ENCODE results near the gene ICAM5.

Gene ICAM5

GRCh38 chr19:10290357-10290875 lies 664 bp downstream of the ICAM5 start:
- DNase-seq (ENCODE audit: extremely low read depth in 1 of 2, low read depth in 1 of 2) = no peak

- no peak for DNase-seq (ENCODE audit: extremely low read depth in 1 of 2, low read depth in 1 of 2)
Measured at GRCh38 chr19:10290876-10291553, 1.3 kb downstream of the ICAM5 start.

DNA sequence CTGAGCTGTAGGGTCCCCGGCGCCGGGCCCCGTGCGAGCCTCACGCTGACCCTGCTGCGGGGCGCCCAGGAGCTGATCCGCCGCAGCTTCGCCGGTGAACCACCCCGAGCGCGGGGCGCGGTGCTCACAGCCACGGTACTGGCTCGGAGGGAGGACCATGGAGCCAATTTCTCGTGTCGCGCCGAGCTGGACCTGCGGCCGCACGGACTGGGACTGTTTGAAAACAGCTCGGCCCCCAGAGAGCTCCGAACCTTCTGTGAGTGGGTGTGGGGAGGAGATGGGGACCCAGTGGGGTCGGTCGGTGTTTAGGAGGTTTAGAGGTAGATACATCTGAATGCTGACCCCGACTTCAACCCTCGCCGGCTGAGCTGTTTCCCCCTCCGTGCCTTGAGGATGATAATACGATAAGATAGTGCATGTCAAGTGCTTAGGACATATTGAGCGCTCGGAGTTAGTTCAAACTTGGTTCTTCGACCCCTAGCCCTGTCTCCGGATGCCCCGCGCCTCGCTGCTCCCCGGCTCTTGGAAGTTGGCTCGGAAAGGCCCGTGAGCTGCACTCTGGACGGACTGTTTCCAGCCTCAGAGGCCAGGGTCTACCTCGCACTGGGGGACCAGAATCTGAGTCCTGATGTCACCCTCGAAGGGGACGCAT lies 1.9 kb downstream of the ICAM5 start:
- no peak for DNase-seq (ENCODE audit: extremely low read depth in 1 of 2, low read depth in 1 of 2)

- DNase-seq (ENCODE audit: extremely low read depth in 1 of 2, low read depth in 1 of 2) = peak; percentile 23 to 60
Measured at GRCh38 chr19:10292206-10292788, 2.5 kb downstream of the ICAM5 start.

DNA sequence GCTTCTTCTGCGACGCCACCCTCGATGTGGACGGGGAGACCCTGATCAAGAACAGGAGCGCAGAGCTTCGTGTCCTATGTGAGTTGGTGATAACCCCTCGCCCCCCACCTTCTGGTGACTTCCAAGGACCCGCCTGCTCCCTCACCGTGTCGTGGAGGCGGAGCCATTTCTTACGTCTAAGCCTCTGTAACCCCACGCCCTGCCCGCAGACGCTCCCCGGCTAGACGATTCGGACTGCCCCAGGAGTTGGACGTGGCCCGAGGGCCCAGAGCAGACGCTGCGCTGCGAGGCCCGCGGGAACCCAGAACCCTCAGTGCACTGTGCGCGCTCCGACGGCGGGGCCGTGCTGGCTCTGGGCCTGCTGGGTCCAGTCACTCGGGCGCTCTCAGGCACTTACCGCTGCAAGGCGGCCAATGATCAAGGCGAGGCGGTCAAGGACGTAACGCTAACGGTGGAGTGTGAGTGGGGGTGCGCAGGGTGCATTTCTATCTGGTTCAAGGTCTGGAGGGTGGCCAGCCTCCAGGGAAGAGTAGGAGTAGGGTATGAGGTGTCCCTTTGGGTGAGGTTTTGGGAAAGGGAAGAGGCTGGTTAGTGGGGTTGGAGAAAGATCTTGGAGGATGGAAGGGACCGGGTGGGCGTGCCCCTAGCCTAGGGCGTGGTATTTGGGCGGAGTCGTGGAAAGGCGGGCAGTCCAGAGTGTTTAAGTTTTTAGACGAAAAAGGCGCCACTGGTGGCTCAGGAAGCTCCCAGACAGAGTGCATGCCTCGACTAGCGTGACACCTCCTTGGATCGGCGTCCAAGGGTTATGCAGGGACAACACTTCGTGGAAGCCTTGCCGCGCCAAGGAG lies 3.3 kb downstream of the ICAM5 start:
- DNase-seq (ENCODE audit: extremely low read depth in 1 of 2, low read depth in 1 of 2) = no peak

GRCh38 chr19:10293637-10294367 lies 4.0 kb downstream of the ICAM5 start:
- DNase-seq (ENCODE audit: extremely low read depth in 1 of 2, low read depth in 1 of 2) = no peak

GRCh38 chr19:10294368-10294697 lies 4.6 kb downstream of the ICAM5 start:
- DNase-seq (ENCODE audit: extremely low read depth in 1 of 2, low read depth in 1 of 2) = no peak

DNA sequence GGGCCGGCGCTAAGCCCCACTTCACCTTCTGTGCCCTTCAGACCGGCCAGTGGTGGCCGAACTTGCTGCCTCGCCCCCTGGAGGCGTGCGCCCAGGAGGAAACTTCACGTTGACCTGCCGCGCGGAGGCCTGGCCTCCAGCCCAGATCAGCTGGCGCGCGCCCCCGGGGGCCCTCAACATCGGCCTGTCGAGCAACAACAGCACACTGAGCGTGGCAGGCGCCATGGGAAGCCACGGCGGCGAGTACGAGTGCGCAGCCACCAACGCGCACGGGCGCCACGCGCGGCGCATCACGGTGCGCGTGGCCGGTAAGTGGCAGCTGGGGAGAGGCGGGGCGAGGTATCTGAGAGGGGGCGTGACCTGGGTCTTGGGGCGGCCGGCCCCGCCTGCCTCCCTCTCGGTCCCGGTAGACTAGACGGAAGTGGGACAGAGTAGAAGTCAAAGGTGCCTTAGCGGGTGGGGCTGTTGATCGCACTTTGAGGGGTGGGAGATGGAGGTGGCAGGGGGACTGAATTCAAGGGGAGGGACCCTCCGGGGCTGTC lies 5.6 kb downstream of the ICAM5 start:
- peak; percentile 28 to 48 for DNase-seq (ENCODE audit: extremely low read depth in 1 of 2, low read depth in 1 of 2)

GRCh38 chr19:10295847-10296591 lies 6.3 kb downstream of the ICAM5 start:
- DNase-seq (ENCODE audit: extremely low read depth in 1 of 2, low read depth in 1 of 2) = no peak

GRCh38 chr19:10299545-10300458 lies 10.1 kb downstream of the ICAM5 start:
- DNase-seq (ENCODE audit: extremely low read depth in 1 of 2, low read depth in 1 of 2) = no peak

DNA sequence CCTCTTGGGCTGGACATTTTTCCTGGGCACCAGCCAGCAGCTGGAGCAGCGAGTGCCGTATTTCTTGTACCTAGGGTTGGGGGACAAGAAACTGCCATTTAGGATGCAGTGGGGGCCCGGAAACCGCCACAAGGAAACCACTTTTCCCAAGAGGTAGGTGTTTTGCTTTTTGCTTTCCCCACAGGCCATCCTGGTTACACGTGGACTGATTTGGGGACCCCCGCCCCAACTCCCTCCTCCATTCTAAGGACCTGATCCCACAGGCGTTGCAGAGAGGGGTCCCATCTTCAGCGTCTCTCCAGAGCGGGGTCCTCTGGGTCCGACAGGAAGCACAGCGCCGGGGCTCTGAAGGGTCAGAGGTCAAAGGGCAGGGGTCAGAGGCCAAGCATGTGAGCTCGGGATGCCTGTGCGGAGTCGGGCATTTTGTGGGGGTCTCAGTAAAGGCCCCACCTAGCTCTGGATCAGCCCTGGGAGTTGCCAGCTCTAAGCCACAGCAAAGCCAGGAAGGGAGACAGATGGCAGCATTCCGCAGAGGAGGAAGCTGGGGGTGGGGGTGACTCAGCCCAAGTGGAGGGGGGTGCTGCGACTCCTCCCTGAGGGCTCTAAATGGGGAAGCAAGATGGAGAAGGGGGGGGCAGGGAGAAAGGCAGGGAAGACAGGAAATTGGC lies 15.5 kb downstream of the ICAM5 start:
- DNase-seq (ENCODE audit: extremely low read depth in 1 of 2, low read depth in 1 of 2) = no peak

DNA sequence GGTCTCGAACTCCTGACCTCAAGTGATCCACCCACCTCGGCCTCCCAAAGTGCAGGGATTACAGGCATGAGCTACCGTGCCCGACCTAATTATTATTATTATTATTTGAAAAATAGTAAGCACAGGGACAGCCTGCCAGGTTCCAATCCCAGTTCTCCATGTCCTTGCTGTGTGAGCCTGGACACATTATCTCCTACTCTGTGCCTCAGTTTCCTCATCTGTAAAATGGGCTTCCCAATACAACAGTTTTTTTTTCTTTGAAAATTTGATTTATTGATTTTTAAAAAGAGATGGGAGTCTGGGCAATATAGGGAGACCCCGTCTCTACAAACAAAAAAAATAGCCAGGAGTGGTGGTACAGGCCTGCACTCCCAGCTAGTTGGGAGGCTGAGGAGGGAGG lies 16.6 kb downstream of the ICAM5 start:
- no peak for DNase-seq (ENCODE audit: extremely low read depth in 1 of 2, low read depth in 1 of 2)

- DNase-seq (ENCODE audit: extremely low read depth in 1 of 2, low read depth in 1 of 2) = no peak
Measured at GRCh38 chr19:10309423-10309822, 19.7 kb downstream of the ICAM5 start, which contains the start of gene ZGLP1. Gene ZGLP1, minus strand, starts transcription at chr19:10309815.

DNA sequence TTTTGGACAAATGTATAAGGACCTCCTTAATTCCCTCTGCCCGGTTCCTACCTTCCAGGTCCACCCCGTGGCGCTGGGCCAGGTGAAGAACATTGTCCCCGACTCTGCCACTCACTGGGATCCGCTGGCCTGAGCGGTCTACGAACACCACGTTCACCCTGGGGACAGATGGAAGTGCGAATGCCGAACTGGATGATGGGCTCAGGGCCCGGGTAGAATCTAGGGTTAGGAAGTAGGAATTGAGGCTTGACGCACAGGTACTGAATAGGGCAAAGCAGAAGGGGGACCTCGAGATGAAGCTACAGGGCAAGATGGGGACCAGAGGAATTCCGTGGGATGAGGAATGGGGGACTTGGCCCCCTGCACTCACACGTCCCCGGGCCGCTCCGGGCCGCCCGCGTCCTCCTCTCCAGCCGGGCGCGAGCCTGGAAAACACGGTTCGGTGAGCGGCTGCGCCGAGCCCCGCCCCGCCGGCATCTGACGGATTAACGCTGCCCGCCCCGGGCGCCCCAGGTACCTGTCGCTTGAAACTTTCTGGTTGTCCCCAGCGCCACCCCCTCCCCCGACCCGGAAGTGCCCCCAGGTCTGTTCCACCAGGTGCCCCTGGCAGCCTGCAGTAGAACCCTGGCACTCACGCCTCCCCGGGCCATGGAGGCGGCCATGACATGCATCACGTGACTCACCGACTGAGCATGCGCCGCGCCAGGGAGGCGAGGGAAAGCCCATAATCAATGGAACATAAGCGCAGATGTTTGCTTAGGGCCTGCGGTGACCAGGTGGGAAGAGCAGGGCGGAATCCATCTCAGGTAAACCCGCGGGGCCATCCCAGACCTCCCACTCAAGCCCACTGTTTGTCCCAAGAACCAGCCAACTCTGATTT lies 25.8 kb downstream of the ICAM5 start, which contains the start of gene FDX2:
Gene FDX2 (minus strand): TSS at position 681 of the 880 bp plus-strand sequence. CDS start 19 bp downstream, at position 662.
- DNase-seq (ENCODE audit: extremely low read depth in 1 of 2, low read depth in 1 of 2) = peak; percentile 82 to 90

DNA sequence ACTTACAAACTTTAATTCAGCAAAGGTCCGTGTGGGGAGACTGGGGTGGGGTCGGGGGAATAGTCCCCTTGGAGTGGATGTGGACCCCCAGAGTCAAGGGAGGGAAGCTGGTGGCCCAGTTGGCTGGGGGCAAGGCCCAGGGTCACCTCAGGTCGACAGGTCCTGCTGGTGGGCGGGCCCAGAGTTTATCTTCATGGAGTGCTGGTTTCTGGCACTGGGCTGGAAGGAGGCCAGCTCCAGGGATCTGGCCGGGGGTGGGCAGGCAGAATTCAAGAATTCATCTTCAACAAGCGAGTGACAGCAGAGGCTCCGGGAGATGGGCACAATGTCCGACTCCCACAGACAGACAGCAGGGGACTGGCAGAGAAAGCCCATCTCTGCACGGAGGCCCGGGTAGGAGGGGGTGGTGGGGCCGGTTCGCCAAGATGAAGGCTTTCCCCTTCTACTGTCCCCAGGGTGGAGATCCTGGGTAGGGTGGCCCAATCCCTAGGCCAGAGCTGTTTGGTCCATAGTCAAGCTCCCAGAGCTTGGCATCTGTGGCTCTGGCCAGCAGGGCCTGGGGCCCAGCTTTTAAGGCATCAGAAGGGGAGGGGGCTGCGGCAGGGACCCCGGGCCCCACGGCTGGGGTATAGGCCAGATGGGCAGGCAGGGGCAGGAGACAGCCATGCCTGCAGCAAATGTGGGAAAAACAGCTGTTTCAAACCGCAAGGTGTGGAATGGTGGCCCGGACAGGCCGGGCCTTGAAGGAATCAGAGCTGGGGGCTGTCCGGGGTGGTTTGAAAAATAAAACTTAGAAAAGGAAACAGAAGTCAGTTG lies 26.7 kb downstream of the ICAM5 start:
- DNase-seq (ENCODE audit: extremely low read depth in 1 of 2, low read depth in 1 of 2) = no peak
